ENCODE data around the gene USP6NL. TPM values are rescaled to one million over a fixed set of nuclear protein-coding genes. Genes with fewer than 3 reads are reported as not detected.

Gene USP6NL
- polyA plus RNA-seq, 4 donors: 4.1 to 18.1 (median 6.5) TPM

GRCh38 chr10:11480687-11481086 is 130.8 kb downstream of the USP6NL start:
- 90 to 92% (median 92%) methylated on average over 4 of the region's 4 CpGs for WGBS, 3 donors
- Histone ChIP-seq H3K4me3 (ENCODE audit: low read depth in 1 of 3, low read length in 3 of 3) (no peak overlapping the region), H3K27ac (ENCODE audit: low read depth in 1 of 3, low read length in 2 of 3) (no peak overlapping the region), H3K4me1 (ENCODE audit: control insufficient read depth in 3 of 3, insufficient read depth in 2 of 3, low read depth in 1 of 3, low read length in 2 of 3) (no peaks in the 10 kb centered on the region), H3K36me3 (ENCODE audit: control insufficient read depth in 3 of 3, insufficient read depth in 2 of 3, low read depth in 1 of 3, low read length in 3 of 3) (peaks cover 0 to 9% (median 0%) of the 10 kb centered on the region in 3 donors), H3K9me3 (ENCODE audit: control insufficient read depth in 2 of 2, insufficient read depth in 1 of 2, low read depth in 1 of 2, low read length in 1 of 2) (no peaks in the 10 kb centered on the region), H3K27me3 (ENCODE audit: control insufficient read depth in 3 of 3, insufficient read depth in 3 of 3, low read length in 3 of 3) (no peaks in the 10 kb centered on the region)
- FAIRE-seq (no peak), DNase-seq (no peak)

GRCh38 chr10:11479300-11479699 is 132.2 kb downstream of the USP6NL start:
- FAIRE-seq: no peak
- H3K9me3 ChIP-seq (ENCODE audit: control insufficient read depth in 2 of 2, insufficient read depth in 1 of 2, low read depth in 1 of 2, low read length in 1 of 2): no peaks in the 10 kb centered on the region
- H3K36me3 ChIP-seq (ENCODE audit: control insufficient read depth in 3 of 3, insufficient read depth in 2 of 3, low read depth in 1 of 3, low read length in 3 of 3): peaks cover 0 to 9% (median 0%) of the 10 kb centered on the region in 3 donors
- no peak for DNase-seq
- no peaks in the 10 kb centered on the region for H3K27me3 ChIP-seq (ENCODE audit: control insufficient read depth in 3 of 3, insufficient read depth in 3 of 3, low read length in 3 of 3)
- WGBS, 3 donors: 92 to 98% (median 94%) methylated on average over 7 of the region's 7 CpGs
- no peak overlapping the region for H3K4me3 ChIP-seq (ENCODE audit: low read depth in 1 of 3, low read length in 3 of 3)
- no peak overlapping the region for H3K27ac ChIP-seq (ENCODE audit: low read depth in 1 of 3, low read length in 2 of 3)
- no peaks in the 10 kb centered on the region for H3K4me1 ChIP-seq (ENCODE audit: control insufficient read depth in 3 of 3, insufficient read depth in 2 of 3, low read depth in 1 of 3, low read length in 2 of 3)

GRCh38 chr10:11478807-11479206 is 132.6 kb downstream of the USP6NL start:
- Histone ChIP-seq H3K27ac (ENCODE audit: low read depth in 1 of 3, low read length in 2 of 3) (no peak overlapping the region), H3K36me3 (ENCODE audit: control insufficient read depth in 3 of 3, insufficient read depth in 2 of 3, low read depth in 1 of 3, low read length in 3 of 3) (peaks cover 0 to 10% (median 0%) of the 10 kb centered on the region in 3 donors), H3K4me3 (ENCODE audit: low read depth in 1 of 3, low read length in 3 of 3) (no peak overlapping the region), H3K9me3 (ENCODE audit: control insufficient read depth in 2 of 2, insufficient read depth in 1 of 2, low read depth in 1 of 2, low read length in 1 of 2) (no peaks in the 10 kb centered on the region), H3K27me3 (ENCODE audit: control insufficient read depth in 3 of 3, insufficient read depth in 3 of 3, low read length in 3 of 3) (no peaks in the 10 kb centered on the region), H3K4me1 (ENCODE audit: control insufficient read depth in 3 of 3, insufficient read depth in 2 of 3, low read depth in 1 of 3, low read length in 2 of 3) (no peaks in the 10 kb centered on the region)
- no peak for DNase-seq
- WGBS, 3 donors: 97 to 100% (median 100%) methylated on average over 1 of the region's 1 CpG
- FAIRE-seq: no peak

- Histone ChIP-seq H3K4me1 (ENCODE audit: control insufficient read depth in 3 of 3, insufficient read depth in 2 of 3, low read depth in 1 of 3, low read length in 2 of 3) (no peaks in the 10 kb centered on the region), H3K27me3 (ENCODE audit: control insufficient read depth in 3 of 3, insufficient read depth in 3 of 3, low read length in 3 of 3) (no peaks in the 10 kb centered on the region), H3K27ac (ENCODE audit: low read depth in 1 of 3, low read length in 2 of 3) (no peak overlapping the region), H3K4me3 (ENCODE audit: low read depth in 1 of 3, low read length in 3 of 3) (no peak overlapping the region), H3K9me3 (ENCODE audit: control insufficient read depth in 2 of 2, insufficient read depth in 1 of 2, low read depth in 1 of 2, low read length in 1 of 2) (no peaks in the 10 kb centered on the region), H3K36me3 (ENCODE audit: control insufficient read depth in 3 of 3, insufficient read depth in 2 of 3, low read depth in 1 of 3, low read length in 3 of 3) (peaks cover 0 to 16% (median 2%) of the 10 kb centered on the region in 3 donors)
- 91 to 97% (median 95%) methylated on average over 3 of the region's 3 CpGs for WGBS, 3 donors
- FAIRE-seq (no peak), DNase-seq (no peak)
These were observed 135.5 kb downstream of the USP6NL start for GRCh38 chr10:11475831-11476434.

GRCh38 chr10:11473128-11473760 is 138.2 kb downstream of the USP6NL start:
- Histone ChIP-seq H3K4me1 (ENCODE audit: control insufficient read depth in 3 of 3, insufficient read depth in 2 of 3, low read depth in 1 of 3, low read length in 2 of 3) (no peaks in the 10 kb centered on the region), H3K4me3 (ENCODE audit: low read depth in 1 of 3, low read length in 3 of 3) (no peak overlapping the region), H3K9me3 (ENCODE audit: control insufficient read depth in 2 of 2, insufficient read depth in 1 of 2, low read depth in 1 of 2, low read length in 1 of 2) (no peaks in the 10 kb centered on the region), H3K27ac (ENCODE audit: low read depth in 1 of 3, low read length in 2 of 3) (no peak overlapping the region), H3K27me3 (ENCODE audit: control insufficient read depth in 3 of 3, insufficient read depth in 3 of 3, low read length in 3 of 3) (no peaks in the 10 kb centered on the region), H3K36me3 (ENCODE audit: control insufficient read depth in 3 of 3, insufficient read depth in 2 of 3, low read depth in 1 of 3, low read length in 3 of 3) (peaks cover 0 to 23% (median 2%) of the 10 kb centered on the region in 3 donors)
- WGBS, 3 donors: 76 to 88% (median 85%) methylated on average over 12 of the region's 12 CpGs
- DNase-seq (no peak), FAIRE-seq (no peak)

- H3K27me3 ChIP-seq (ENCODE audit: control insufficient read depth in 3 of 3, insufficient read depth in 3 of 3, low read length in 3 of 3): no peaks in the 10 kb centered on the region
- no peaks in the 10 kb centered on the region for H3K4me1 ChIP-seq (ENCODE audit: control insufficient read depth in 3 of 3, insufficient read depth in 2 of 3, low read depth in 1 of 3, low read length in 2 of 3)
- H3K36me3 ChIP-seq (ENCODE audit: control insufficient read depth in 3 of 3, insufficient read depth in 2 of 3, low read depth in 1 of 3, low read length in 3 of 3): peaks cover 0 to 21% (median 2%) of the 10 kb centered on the region in 3 donors
- H3K4me3 ChIP-seq (ENCODE audit: low read depth in 1 of 3, low read length in 3 of 3): no peak overlapping the region
- DNase-seq (peak; percentile 47 to 51), FAIRE-seq (no peak)
- WGBS, 3 donors: 64 to 75% (median 70%) methylated on average over 8 of the region's 8 CpGs
- H3K9me3 ChIP-seq (ENCODE audit: control insufficient read depth in 2 of 2, insufficient read depth in 1 of 2, low read depth in 1 of 2, low read length in 1 of 2): no peaks in the 10 kb centered on the region
- H3K27ac ChIP-seq (ENCODE audit: low read depth in 1 of 3, low read length in 2 of 3): no peak overlapping the region
These were observed 139.2 kb downstream of the USP6NL start for GRCh38 chr10:11472158-11472753.

- H3K27ac ChIP-seq (ENCODE audit: low read depth in 1 of 3, low read length in 2 of 3): no peak overlapping the region
- no peaks in the 10 kb centered on the region for H3K4me1 ChIP-seq (ENCODE audit: control insufficient read depth in 3 of 3, insufficient read depth in 2 of 3, low read depth in 1 of 3, low read length in 2 of 3)
- peaks cover 0 to 23% (median 2%) of the 10 kb centered on the region in 3 donors for H3K36me3 ChIP-seq (ENCODE audit: control insufficient read depth in 3 of 3, insufficient read depth in 2 of 3, low read depth in 1 of 3, low read length in 3 of 3)
- no peak overlapping the region for H3K4me3 ChIP-seq (ENCODE audit: low read depth in 1 of 3, low read length in 3 of 3)
- WGBS, 3 donors: 94 to 96% (median 94%) methylated on average over 22 of the region's 22 CpGs
- DNase-seq (no peak), FAIRE-seq (no peak)
- no peaks in the 10 kb centered on the region for H3K27me3 ChIP-seq (ENCODE audit: control insufficient read depth in 3 of 3, insufficient read depth in 3 of 3, low read length in 3 of 3)
- no peaks in the 10 kb centered on the region for H3K9me3 ChIP-seq (ENCODE audit: control insufficient read depth in 2 of 2, insufficient read depth in 1 of 2, low read depth in 1 of 2, low read length in 1 of 2)
These were observed 141.7 kb downstream of the USP6NL start for GRCh38 chr10:11469575-11470391.

GRCh38 chr10:11468126-11468742 is 143.2 kb downstream of the USP6NL start:
- Histone ChIP-seq H3K4me3 (ENCODE audit: low read depth in 1 of 3, low read length in 3 of 3) (no peak overlapping the region), H3K36me3 (ENCODE audit: control insufficient read depth in 3 of 3, insufficient read depth in 2 of 3, low read depth in 1 of 3, low read length in 3 of 3) (peaks cover under 1 to 30% (median 5%) of the 10 kb centered on the region in 3 donors), H3K27me3 (ENCODE audit: control insufficient read depth in 3 of 3, insufficient read depth in 3 of 3, low read length in 3 of 3) (no peaks in the 10 kb centered on the region), H3K27ac (ENCODE audit: low read depth in 1 of 3, low read length in 2 of 3) (no peak overlapping the region), H3K9me3 (ENCODE audit: control insufficient read depth in 2 of 2, insufficient read depth in 1 of 2, low read depth in 1 of 2, low read length in 1 of 2) (no peaks in the 10 kb centered on the region), H3K4me1 (ENCODE audit: control insufficient read depth in 3 of 3, insufficient read depth in 2 of 3, low read depth in 1 of 3, low read length in 2 of 3) (no peaks in the 10 kb centered on the region)
- DNase-seq (no peak), FAIRE-seq (no peak)
- 76 to 84% (median 79%) methylated on average over 7 of the region's 7 CpGs for WGBS, 3 donors
